Neural cell (in vitro differentiated cells): ENCODE measurements around the gene DPF3.

ENCODE experiments used
- EZH2 ChIP-seq: fragments of 200-600, 300-800 bp; shearing (Covaris generic), sonication (generic); IDR thresholded peaks from 2 replicates; pipeline ENCODE4 v1.6.1; 2014; ENCODE audit warnings: antibody characterized with exemption, low read length, borderline replicate concordance, mild to moderate bottlenecking; ENCODE audit not compliant: insufficient read depth, poor library complexity, severe bottlenecking
- MXI1 ChIP-seq: fragments of 450-650 bp; conservative IDR thresholded peaks from 2 replicates; pipeline ENCODE4 v1.6.1; 2014; ENCODE audit warnings: antibody characterized with exemption, mild to moderate bottlenecking; ENCODE audit not compliant: poor library complexity, severe bottlenecking
- POLR2AphosphoS5 ChIP-seq: IDR thresholded peaks from 2 replicates; pipeline ENCODE4 v1.6.1; 2012
- SMC3 ChIP-seq: fragments of 450-650 bp; conservative IDR thresholded peaks from 2 replicates; pipeline ENCODE4 v1.6.1; 2014; ENCODE audit warnings: antibody characterized with exemption, mild to moderate bottlenecking, moderate library complexity; ENCODE audit not compliant: poor library complexity
- TAF1 ChIP-seq: IDR thresholded peaks from 2 replicates; pipeline ENCODE4 v1.6.1; 2012; ENCODE audit warnings: low read depth
- TF ChIP-seq, protein P1 (sequence below): fragments of 450-650 bp; IDR thresholded peaks from 2 replicates; pipeline ENCODE4 v1.5.1; 2014; ENCODE audit warnings: antibody characterized with exemption, mild to moderate bottlenecking, moderate library complexity; ENCODE audit not compliant: poor library complexity, severe bottlenecking
- TF ChIP-seq, protein P2 (sequence below): IDR thresholded peaks from 2 replicates; pipeline ENCODE4 v1.6.1; 2012; ENCODE audit warnings: borderline replicate concordance

GRCh38 chr14:72686101-72686500 is 207.8 kb downstream of the DPF3 start:
- TF ChIP-seq, protein P1, sequence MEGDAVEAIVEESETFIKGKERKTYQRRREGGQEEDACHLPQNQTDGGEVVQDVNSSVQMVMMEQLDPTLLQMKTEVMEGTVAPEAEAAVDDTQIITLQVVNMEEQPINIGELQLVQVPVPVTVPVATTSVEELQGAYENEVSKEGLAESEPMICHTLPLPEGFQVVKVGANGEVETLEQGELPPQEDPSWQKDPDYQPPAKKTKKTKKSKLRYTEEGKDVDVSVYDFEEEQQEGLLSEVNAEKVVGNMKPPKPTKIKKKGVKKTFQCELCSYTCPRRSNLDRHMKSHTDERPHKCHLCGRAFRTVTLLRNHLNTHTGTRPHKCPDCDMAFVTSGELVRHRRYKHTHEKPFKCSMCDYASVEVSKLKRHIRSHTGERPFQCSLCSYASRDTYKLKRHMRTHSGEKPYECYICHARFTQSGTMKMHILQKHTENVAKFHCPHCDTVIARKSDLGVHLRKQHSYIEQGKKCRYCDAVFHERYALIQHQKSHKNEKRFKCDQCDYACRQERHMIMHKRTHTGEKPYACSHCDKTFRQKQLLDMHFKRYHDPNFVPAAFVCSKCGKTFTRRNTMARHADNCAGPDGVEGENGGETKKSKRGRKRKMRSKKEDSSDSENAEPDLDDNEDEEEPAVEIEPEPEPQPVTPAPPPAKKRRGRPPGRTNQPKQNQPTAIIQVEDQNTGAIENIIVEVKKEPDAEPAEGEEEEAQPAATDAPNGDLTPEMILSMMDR = no peak
- no peak for TF ChIP-seq MXI1
- TF ChIP-seq TAF1 = no peak
- no peak for TF ChIP-seq POLR2AphosphoS5
- TF ChIP-seq EZH2 = no peak
- TF ChIP-seq SMC3 = no peak
- TF ChIP-seq, protein P2, sequence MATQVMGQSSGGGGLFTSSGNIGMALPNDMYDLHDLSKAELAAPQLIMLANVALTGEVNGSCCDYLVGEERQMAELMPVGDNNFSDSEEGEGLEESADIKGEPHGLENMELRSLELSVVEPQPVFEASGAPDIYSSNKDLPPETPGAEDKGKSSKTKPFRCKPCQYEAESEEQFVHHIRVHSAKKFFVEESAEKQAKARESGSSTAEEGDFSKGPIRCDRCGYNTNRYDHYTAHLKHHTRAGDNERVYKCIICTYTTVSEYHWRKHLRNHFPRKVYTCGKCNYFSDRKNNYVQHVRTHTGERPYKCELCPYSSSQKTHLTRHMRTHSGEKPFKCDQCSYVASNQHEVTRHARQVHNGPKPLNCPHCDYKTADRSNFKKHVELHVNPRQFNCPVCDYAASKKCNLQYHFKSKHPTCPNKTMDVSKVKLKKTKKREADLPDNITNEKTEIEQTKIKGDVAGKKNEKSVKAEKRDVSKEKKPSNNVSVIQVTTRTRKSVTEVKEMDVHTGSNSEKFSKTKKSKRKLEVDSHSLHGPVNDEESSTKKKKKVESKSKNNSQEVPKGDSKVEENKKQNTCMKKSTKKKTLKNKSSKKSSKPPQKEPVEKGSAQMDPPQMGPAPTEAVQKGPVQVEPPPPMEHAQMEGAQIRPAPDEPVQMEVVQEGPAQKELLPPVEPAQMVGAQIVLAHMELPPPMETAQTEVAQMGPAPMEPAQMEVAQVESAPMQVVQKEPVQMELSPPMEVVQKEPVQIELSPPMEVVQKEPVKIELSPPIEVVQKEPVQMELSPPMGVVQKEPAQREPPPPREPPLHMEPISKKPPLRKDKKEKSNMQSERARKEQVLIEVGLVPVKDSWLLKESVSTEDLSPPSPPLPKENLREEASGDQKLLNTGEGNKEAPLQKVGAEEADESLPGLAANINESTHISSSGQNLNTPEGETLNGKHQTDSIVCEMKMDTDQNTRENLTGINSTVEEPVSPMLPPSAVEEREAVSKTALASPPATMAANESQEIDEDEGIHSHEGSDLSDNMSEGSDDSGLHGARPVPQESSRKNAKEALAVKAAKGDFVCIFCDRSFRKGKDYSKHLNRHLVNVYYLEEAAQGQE = no peak
